Gastrocnemius medialis (tissue), 4 donors: ENCODE measurements around the gene KCNT1. TPM values are rescaled to one million over a fixed set of nuclear protein-coding genes. Genes with fewer than 3 reads are reported as not detected.
"Not testable (repeated sequence)": the region's sequence is repeated elsewhere in the genome, so short reads cannot be mapped to it uniquely, and the experiment has no call there.

Source experiments
- ATAC-seq, 2 donors: fragments of 150-250 bp; one replicate each; pipeline ENCODE4 v1.9.1; 2016
- DNase-seq, 2 donors: peaks; one replicate each; pipeline ENCODE4 v3.0.0-alpha.2; 2019
- H3K27ac ChIP-seq, 4 donors: fragments of 200-600 bp; sonication (generic); 1 replicate in 1 of 4; 2 replicates in 3 of 4; pipeline ENCODE4 v1.5.1; 2016 to 2018; ENCODE audit warnings: mild to moderate bottlenecking in 2 of 4, moderate library complexity in 1 of 4
- H3K27me3 ChIP-seq, 3 donors: fragments of 200-600 bp; sonication (generic) in 2 of 3; 1 replicate in 1 of 3; 2 replicates in 2 of 3; pipeline versions ENCODE4 v1.5.1 to v1.6.0; 2016 to 2019; ENCODE audit warnings: mild to moderate bottlenecking in 1 of 3, moderate library complexity in 1 of 3
- H3K36me3 ChIP-seq, 2 donors: fragments of 200-600 bp; sonication (generic) in 1 of 2; one replicate each; pipeline ENCODE4 v1.5.1; 2017 to 2018
- H3K4me1 ChIP-seq, 2 donors: fragments of 200-600 bp; sonication (generic) in 1 of 2; one replicate each; pipeline ENCODE4 v1.5.1; 2016 to 2017; ENCODE audit warnings: mild to moderate bottlenecking in 2 of 2
- H3K4me3 ChIP-seq, 4 donors: fragments of 200-600 bp; sonication (generic) in 3 of 4; 1 replicate in 1 of 4; 2 replicates in 3 of 4; pipeline ENCODE4 v1.5.1; 2016 to 2019; ENCODE audit warnings: mild to moderate bottlenecking in 2 of 4
- H3K9me3 ChIP-seq, 3 donors: fragments of 200-600 bp; sonication (generic) in 2 of 3; 1 replicate in 1 of 3; 2 replicates in 2 of 3; pipeline ENCODE4 v1.5.1; 2016 to 2019
- CTCF ChIP-seq, 5 experiments: fragments of 450-650 bp in 3 of 5; fragments of 200-600 bp in 2 of 5; sonication (generic) in 2 of 5; IDR thresholded peaks in 4 of 5; conservative IDR thresholded peaks in 1 of 5; 1 replicate in 4 of 5; 2 replicates in 1 of 5; pipeline ENCODE4 v1.5.1; 2016 to 2019; ENCODE audit warnings: antibody characterized with exemption in 5 of 5, mild to moderate bottlenecking in 3 of 5, moderate library complexity in 3 of 5
- POLR2A ChIP-seq, 2 donors: fragments of 450-650 bp; IDR thresholded peaks; one replicate each; pipeline ENCODE4 v1.6.1; 2017; ENCODE audit warnings: antibody characterized with exemption in 2 of 2, mild to moderate bottlenecking in 2 of 2, moderate library complexity in 2 of 2
- in situ Hi-C, 4 donors: fragments of 200-750 bp; cut with MboI; loops; one replicate each; pipeline versions ENCODE4 v1.15.0 to v1.8.0; 2017; ENCODE audit warnings: low sequenced_read_pairs in 4 of 4
- intact Hi-C: fragments of 100-400 bp; cut with DNase I; formaldehyde crosslinking; loops from one replicate; pipeline ENCODE4 v1.15.1; 2023; ENCODE audit warnings: low total_unique reads
- total RNA-seq, 4 donors: library from RNA; depleted of rRNA; stranded (reverse); fragments of >200 nt; gene quantifications; one replicate each; pipeline versions ENCODE4 v1.1.0 to v1.2.3, GENCODE V29; 2016

The KCNT1 gene
- total RNA-seq, 4 donors from 2014 or later, result 2.3 to 8.7 (median 5.3) TPM

GRCh38 chr9:135671591-135672041 is 30.4 kb upstream of the KCNT1 start:
- Histone ChIP-seq H3K4me3 (no peak overlapping the region), H3K27ac (no peak overlapping the region), H3K27me3 (peaks cover 4 to 17% (median 11%) of the 10 kb centered on the region in 3 donors), H3K36me3 (no peaks in the 10 kb centered on the region), H3K9me3 (no peaks in the 10 kb centered on the region), H3K4me1 (no peaks in the 10 kb centered on the region)
- ATAC-seq (no peak), DNase-seq (no peak)
- intact Hi-C loops, result loop anchor here (2.0 kb wide), 1 partner anchor 19 kb away; no protein-coding TSS in a partner anchor
- TF ChIP-seq CTCF (IDR thresholded peaks at IDR 0.05 in 4 of 5, conservative IDR thresholded peaks at IDR 0.05 in 1 of 5) (no peak), POLR2A (IDR thresholded peaks at IDR 0.05) (no peak)
- in situ Hi-C loops, result no loop called here

GRCh38 chr9:135672786-135673185 is 29.2 kb upstream of the KCNT1 start:
- H3K27ac ChIP-seq, H3K4me1 ChIP-seq, H3K9me3 ChIP-seq, intact Hi-C loops, ATAC-seq, in situ Hi-C loops, H3K4me3 ChIP-seq, H3K36me3 ChIP-seq, DNase-seq: not testable (repeated sequence)
- peaks cover 4 to 17% (median 11%) of the 10 kb centered on the region in 3 donors for H3K27me3 ChIP-seq

- in situ Hi-C loops, result no loop called here
Observed at GRCh38 chr9:135673941-135674340, 28.0 kb upstream of the KCNT1 start.

DNA sequence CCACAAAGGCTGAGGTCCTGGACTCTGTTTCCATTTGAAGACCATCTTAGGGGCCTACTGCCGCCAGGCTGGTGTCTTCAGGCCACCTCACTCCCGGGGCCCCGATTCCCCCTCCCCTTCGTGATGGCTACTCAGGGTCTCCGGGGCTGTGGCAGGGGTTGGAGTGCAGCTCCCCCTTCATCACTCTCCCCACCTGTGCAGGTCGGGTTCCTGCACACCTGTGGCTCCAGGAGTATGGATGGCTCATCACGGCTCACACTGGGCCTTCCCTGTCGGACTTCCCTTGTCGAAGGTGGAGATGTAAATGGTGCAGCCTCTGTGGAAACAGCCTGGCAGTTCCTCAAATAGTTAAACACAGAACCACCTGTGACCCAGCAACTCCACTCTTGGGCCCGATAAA is 27.0 kb upstream of the KCNT1 start:
- intact Hi-C loops (no loop called here), in situ Hi-C loops (no loop called here)
- Histone ChIP-seq H3K27ac (no peak overlapping the region), H3K4me3 (no peak overlapping the region), H3K27me3 (peaks cover 4 to 11% (median 10%) of the 10 kb centered on the region in 3 donors), H3K4me1 (no peaks in the 10 kb centered on the region), H3K36me3 (no peaks in the 10 kb centered on the region), H3K9me3 (no peaks in the 10 kb centered on the region)
- DNase-seq (no peak), ATAC-seq (no peak)
- no peak for TF ChIP-seq POLR2A (IDR thresholded peaks at IDR 0.05)
- TF ChIP-seq CTCF (IDR thresholded peaks at IDR 0.05 in 4 of 5, conservative IDR thresholded peaks at IDR 0.05 in 1 of 5), result no peak

More at GRCh38 chr9:135673941-135674340, 28.0 kb upstream of the KCNT1 start:
- intact Hi-C loops, result no loop called here
- Histone ChIP-seq H3K4me3 (no peak overlapping the region), H3K9me3 (no peaks in the 10 kb centered on the region), H3K27ac (no peak overlapping the region), H3K27me3 (peaks cover 4 to 17% (median 11%) of the 10 kb centered on the region in 3 donors), H3K36me3 (no peaks in the 10 kb centered on the region), H3K4me1 (no peaks in the 10 kb centered on the region)
- ATAC-seq, result no peak
- no peak for DNase-seq
- no peak for TF ChIP-seq CTCF (IDR thresholded peaks at IDR 0.05 in 4 of 5, conservative IDR thresholded peaks at IDR 0.05 in 1 of 5)
- TF ChIP-seq POLR2A (IDR thresholded peaks at IDR 0.05), result no peak

GRCh38 chr9:135676891-135677290 is 25.1 kb upstream of the KCNT1 start:
- DNase-seq (no peak), ATAC-seq (no peak)
- Histone ChIP-seq H3K4me3 (no peak overlapping the region), H3K9me3 (no peaks in the 10 kb centered on the region), H3K4me1 (no peaks in the 10 kb centered on the region), H3K36me3 (no peaks in the 10 kb centered on the region), H3K27me3 (peaks cover 4 to 12% (median 7%) of the 10 kb centered on the region in 3 donors), H3K27ac (no peak overlapping the region)
- TF ChIP-seq CTCF (IDR thresholded peaks at IDR 0.05 in 4 of 5, conservative IDR thresholded peaks at IDR 0.05 in 1 of 5), result no peak
- TF ChIP-seq POLR2A (IDR thresholded peaks at IDR 0.05), result no peak
- in situ Hi-C loops, result no loop called here
- intact Hi-C loops, result no loop called here
